ENCODE results near the gene AMPH. TPM values are rescaled to one million over a fixed set of nuclear protein-coding genes. Genes with fewer than 3 reads are reported as not detected.

Gene AMPH
- total RNA-seq, 1 experiment from 2014 or later, result not detected

GRCh38 chr7:38394660-38395059 is 236.5 kb downstream of the AMPH start:
- BruUV-seq (replicated peaks), result no TSS peak
- H3K27ac ChIP-seq (ENCODE audit: low read length), result no peak overlapping the region
- ATAC-seq (no peak), DNase-seq (no peak)
- no peak overlapping the region for H3K9ac ChIP-seq (ENCODE audit: low read length)
- no peaks in the 10 kb centered on the region for H3F3A ChIP-seq (ENCODE audit: low read length, unreplicated experiment)
- TF ChIP-seq EZH2 (IDR thresholded peaks at IDR 0.05; ENCODE audit: low read length, unreplicated experiment) (no peak), CTCF (conservative IDR thresholded peaks at IDR 0.05; ENCODE audit: low read depth, low read length) (no peak), EZH2phosphoT487 (IDR thresholded peaks at IDR 0.05; ENCODE audit: borderline replicate concordance, low read length) (no peak)
- no peak overlapping the region for H2AFZ ChIP-seq (ENCODE audit: low read length)
- CTCF ChIA-PET, result interaction anchor here (0.7 kb wide), 1 partner anchor 45 kb away, joined by 5 read pairs; no protein-coding TSS in a partner anchor
- no peaks in the 10 kb centered on the region for H3K9me2 ChIP-seq (replicated peaks; ENCODE audit: low read length)
- H3K79me2 ChIP-seq (ENCODE audit: low read length), result no peaks in the 10 kb centered on the region
- no peaks in the 10 kb centered on the region for H3K9me3 ChIP-seq (ENCODE audit: low read length)
- intact Hi-C loops (cut with micrococcal nuclease), result no loop called here
- H4K20me1 ChIP-seq (ENCODE audit: low read length), result no peaks in the 10 kb centered on the region
- H3K27me3 ChIP-seq (ENCODE audit: low read length), result peaks cover 15% of the 10 kb centered on the region
- H3K36me3 ChIP-seq (ENCODE audit: low read depth, low read length), result no peaks in the 10 kb centered on the region
- no peak overlapping the region for H3K4me3 ChIP-seq (ENCODE audit: low read length)
- H3K4me2 ChIP-seq (ENCODE audit: low read length), result no peak overlapping the region
- no peaks in the 10 kb centered on the region for H3K4me1 ChIP-seq (ENCODE audit: insufficient read depth, low read length)
- POLR2A ChIA-PET (ENCODE audit: unreplicated experiment), result no interaction called here

- Histone ChIP-seq H3K4me3 (ENCODE audit: low read length) (no peak overlapping the region), H3K36me3 (ENCODE audit: low read depth, low read length) (no peaks in the 10 kb centered on the region), H3F3A (ENCODE audit: low read length, unreplicated experiment) (no peaks in the 10 kb centered on the region), H2AFZ (ENCODE audit: low read length) (no peak overlapping the region), H3K4me2 (ENCODE audit: low read length) (no peak overlapping the region), H3K9ac (ENCODE audit: low read length) (no peak overlapping the region), H3K4me1 (ENCODE audit: insufficient read depth, low read length) (no peaks in the 10 kb centered on the region), H3K9me2 (replicated peaks; ENCODE audit: low read length) (no peaks in the 10 kb centered on the region), H4K20me1 (ENCODE audit: low read length) (no peaks in the 10 kb centered on the region), H3K9me3 (ENCODE audit: low read length) (no peaks in the 10 kb centered on the region), H3K27ac (ENCODE audit: low read length) (no peak overlapping the region), H3K27me3 (ENCODE audit: low read length) (peaks cover 15% of the 10 kb centered on the region), H3K79me2 (ENCODE audit: low read length) (no peaks in the 10 kb centered on the region)
- ATAC-seq (no peak), DNase-seq (no peak)
- ChIA-PET POLR2A (ENCODE audit: unreplicated experiment) (interaction anchor here (0.6 kb wide), 1 partner anchor 374 kb away, joined by 3 read pairs; no protein-coding TSS in a partner anchor), CTCF (interaction anchor here (0.6 kb wide), 1 partner anchor 171 kb away, joined by 3 read pairs; no protein-coding TSS in a partner anchor)
- no peak for TF ChIP-seq CTCF (conservative IDR thresholded peaks at IDR 0.05; ENCODE audit: low read depth, low read length)
- TF ChIP-seq EZH2phosphoT487 (IDR thresholded peaks at IDR 0.05; ENCODE audit: borderline replicate concordance, low read length), result no peak
- TF ChIP-seq EZH2 (IDR thresholded peaks at IDR 0.05; ENCODE audit: low read length, unreplicated experiment), result no peak
- BruUV-seq (replicated peaks), result no TSS peak
- intact Hi-C loops (cut with micrococcal nuclease), result no loop called here
Observed at GRCh38 chr7:38393874-38394273, 237.3 kb downstream of the AMPH start.

GRCh38 chr7:38391751-38392150 is 239.4 kb downstream of the AMPH start:
- no peak for ATAC-seq
- TF ChIP-seq CTCF (conservative IDR thresholded peaks at IDR 0.05; ENCODE audit: low read depth, low read length) (no peak), EZH2phosphoT487 (IDR thresholded peaks at IDR 0.05; ENCODE audit: borderline replicate concordance, low read length) (no peak)
- ChIA-PET POLR2A (ENCODE audit: unreplicated experiment) (no interaction called here), CTCF (no interaction called here)
- Histone ChIP-seq H3K27me3 (ENCODE audit: low read length) (peaks cover 18% of the 10 kb centered on the region), H3K4me1 (ENCODE audit: insufficient read depth, low read length) (no peaks in the 10 kb centered on the region), H3K9me3 (ENCODE audit: low read length) (no peaks in the 10 kb centered on the region), H3K36me3 (ENCODE audit: low read depth, low read length) (no peaks in the 10 kb centered on the region), H3K79me2 (ENCODE audit: low read length) (no peaks in the 10 kb centered on the region), H3K27ac (ENCODE audit: low read length) (no peak overlapping the region), H3F3A (ENCODE audit: low read length, unreplicated experiment) (no peaks in the 10 kb centered on the region), H4K20me1 (ENCODE audit: low read length) (no peaks in the 10 kb centered on the region), H3K9me2 (replicated peaks; ENCODE audit: low read length) (no peaks in the 10 kb centered on the region), H3K9ac (ENCODE audit: low read length) (no peak overlapping the region), H3K4me3 (ENCODE audit: low read length) (no peak overlapping the region), H2AFZ (ENCODE audit: low read length) (no peak overlapping the region), H3K4me2 (ENCODE audit: low read length) (no peak overlapping the region)
- intact Hi-C loops (cut with micrococcal nuclease), result no loop called here
- no TSS peak for BruUV-seq (replicated peaks)
- no peak for DNase-seq
